HepG2 (cell line): ENCODE measurements around the gene FRMD1. TPM values are rescaled to one million over a fixed set of nuclear protein-coding genes. Genes with fewer than 3 reads are reported as not detected.

ENCODE experiments used
- CCDC6 ChIP-seq: sonication (generic); formaldehyde crosslinking; IDR thresholded peaks from 2 replicates; pipeline ENCODE4 v1.8.1; 2022; ENCODE audit warnings: mild to moderate bottlenecking, missing genetic modification reagents, moderate library complexity
- EZH2 ChIP-seq: conservative IDR thresholded peaks from 2 replicates; pipeline ENCODE4 v1.6.1; 2012; ENCODE audit warnings: mild to moderate bottlenecking, low read depth, low read length, moderate library complexity
- FOXO1 ChIP-seq: sonication (generic); formaldehyde crosslinking; IDR thresholded peaks from 2 replicates; pipeline ENCODE4 v1.4.0; 2020; ENCODE audit warnings: missing genetic modification reagents
- KDM5A ChIP-seq: fragments of 200-600 bp; sonication (generic); IDR thresholded peaks from 2 replicates; pipeline ENCODE4 v1.7.0; 2018; ENCODE audit warnings: antibody characterized with exemption, mild to moderate bottlenecking, low read length, borderline replicate concordance
- MIER2 ChIP-seq: IDR thresholded peaks from 2 replicates; pipeline ENCODE4 v1.6.1; 2016; ENCODE audit warnings: missing biosample characterization, missing genetic modification reagents
- MZF1 ChIP-seq: sonication (generic); formaldehyde crosslinking; IDR thresholded peaks from 2 replicates; pipeline ENCODE4 v1.8.1; 2023; ENCODE audit warnings: mild to moderate bottlenecking, missing genetic modification reagents, borderline replicate concordance
- POLR2AphosphoS2 ChIP-seq: IDR thresholded peaks from 2 replicates; pipeline ENCODE4 v1.6.1; 2011; ENCODE audit warnings: low read depth, low read length, improper control_type of control experiment
- SALL1 ChIP-seq: sonication (generic); formaldehyde crosslinking; IDR thresholded peaks from 2 replicates; pipeline ENCODE4 v1.8.0; 2022; ENCODE audit warnings: mild to moderate bottlenecking, missing genetic modification reagents
- SATB2 ChIP-seq: sonication (generic); formaldehyde crosslinking; IDR thresholded peaks from 2 replicates; pipeline ENCODE4 v1.5.0; 2020; ENCODE audit warnings: missing genetic modification reagents
- SOX5 ChIP-seq: IDR thresholded peaks from 2 replicates; pipeline ENCODE4 v1.6.1; 2016; ENCODE audit warnings: borderline replicate concordance
- ZFAT ChIP-seq: sonication (generic); formaldehyde crosslinking; conservative IDR thresholded peaks from 2 replicates; pipeline ENCODE4 v1.8.1; 2023; ENCODE audit warnings: missing genetic modification reagents, inconsistent platforms
- ZFX ChIP-seq: sonication (generic); formaldehyde crosslinking; IDR thresholded peaks from 2 replicates; pipeline ENCODE4 v1.4.0; 2020; ENCODE audit warnings: mild to moderate bottlenecking, low read depth, missing genetic modification reagents, moderate library complexity
- ZNF10 ChIP-seq: sonication (generic); formaldehyde crosslinking; IDR thresholded peaks from 2 replicates; pipeline ENCODE4 v1.4.0; 2020; ENCODE audit warnings: mild to moderate bottlenecking, low read depth, missing genetic modification reagents, borderline replicate concordance
- ZNF562 ChIP-seq: sonication (generic); formaldehyde crosslinking; IDR thresholded peaks from 2 replicates; pipeline ENCODE4 v1.8.0; 2022; ENCODE audit warnings: missing genetic modification reagents, borderline replicate concordance
- ZNF567 ChIP-seq: sonication (generic); formaldehyde crosslinking; IDR thresholded peaks from 2 replicates; pipeline ENCODE4 v1.8.1; 2023; ENCODE audit warnings: mild to moderate bottlenecking, missing genetic modification reagents, borderline replicate concordance
- ZNF747 ChIP-seq: sonication (generic); formaldehyde crosslinking; IDR thresholded peaks from 2 replicates; pipeline ENCODE4 v1.8.1; 2023; ENCODE audit warnings: missing genetic modification reagents, mild to moderate bottlenecking, borderline replicate concordance
- polyA plus RNA-seq, 8 experiments: library from polyadenylated mRNA; depleted of rRNA in 3 of 8; stranded (reverse) in 7 of 8; unstranded in 1 of 8; fragments of >200 nt; fragmentation: Illumina TruSeq in 4 of 8; extraction: Trizol in 4 of 8; gene quantifications; 2 replicates each; pipeline versions ENCODE4 v1.2.1 to v1.2.3, GENCODE V29; 2011 to 2016; ENCODE audit warnings: low read depth in 4 of 8, missing spikeins in 1 of 8, mixed read lengths in 1 of 8; ENCODE audit not compliant: insufficient read depth in 1 of 8
- total RNA-seq, 5 experiments: library from RNA; depleted of rRNA; stranded (reverse); fragments of >200 nt; fragmentation: Illumina TruSeq; extraction: Trizol; gene quantifications; 2 replicates each; pipeline ENCODE4 v1.2.3, GENCODE V29; 2016; ENCODE audit warnings: low read depth in 1 of 5
- TF ChIP-seq, protein P1 (sequence below): sonication (generic); formaldehyde crosslinking; IDR thresholded peaks from 2 replicates; pipeline ENCODE4 v1.8.0; 2022; ENCODE audit warnings: mild to moderate bottlenecking, missing genetic modification reagents, moderate library complexity
- TF ChIP-seq, protein P2 (sequence below): sonication (generic); formaldehyde crosslinking; IDR thresholded peaks from 2 replicates; pipeline ENCODE4 v1.5.1; 2020; ENCODE audit warnings: missing genetic modification reagents, mild to moderate bottlenecking, borderline replicate concordance
- TF ChIP-seq, protein P3 (sequence below): IDR thresholded peaks from 2 replicates; pipeline ENCODE4 v1.6.1; 2016; ENCODE audit warnings: low read depth, missing genetic modification reagents, missing compliant biosample characterization
- TF ChIP-seq, protein P4 (sequence below): sonication (generic); formaldehyde crosslinking; conservative IDR thresholded peaks from 2 replicates; pipeline ENCODE4 v1.4.0; 2020; ENCODE audit warnings: mild to moderate bottlenecking, missing genetic modification reagents, moderate library complexity

Gene FRMD1
- total and polyA plus RNA-seq, 2 of the 13 experiments (the other 11 are each of a cell fraction or from before 2014, with no cell fraction given) = 0.01 TPM; not detected in 1

DNA sequence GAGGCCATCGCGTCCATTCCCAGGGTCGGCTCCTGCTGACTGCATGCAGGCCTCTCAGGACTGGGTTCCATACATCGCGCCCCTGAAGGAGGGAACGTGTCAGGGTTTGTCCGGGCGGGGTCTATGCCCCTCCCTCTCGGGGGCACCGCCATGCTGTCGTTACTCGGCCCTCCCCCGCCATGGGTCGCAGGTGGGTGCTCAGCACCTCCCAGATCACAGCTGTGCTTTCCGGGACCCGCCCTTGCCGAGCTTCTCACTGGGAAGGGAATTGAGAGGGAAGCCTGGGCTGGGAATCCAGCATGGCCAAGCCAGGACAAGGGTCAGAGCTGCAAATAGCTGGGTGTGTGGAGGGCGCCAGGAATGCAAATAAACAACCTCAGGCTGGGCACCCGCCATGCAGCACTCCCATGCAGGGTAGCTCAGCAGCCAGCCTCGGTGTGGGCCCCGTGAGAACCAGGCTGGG is at the start of gene FRMD1 (continued):
- TF ChIP-seq ZNF10 = no peak
- TF ChIP-seq ZFAT = no peak
- 0 out of 2 replicates have a peak, but pooled peaks have one; percentile 16 for TF ChIP-seq SOX5
- TF ChIP-seq EZH2 = 0 out of 2 replicates have a peak, but pooled peaks have one; percentile 56
- TF ChIP-seq, protein P1, sequence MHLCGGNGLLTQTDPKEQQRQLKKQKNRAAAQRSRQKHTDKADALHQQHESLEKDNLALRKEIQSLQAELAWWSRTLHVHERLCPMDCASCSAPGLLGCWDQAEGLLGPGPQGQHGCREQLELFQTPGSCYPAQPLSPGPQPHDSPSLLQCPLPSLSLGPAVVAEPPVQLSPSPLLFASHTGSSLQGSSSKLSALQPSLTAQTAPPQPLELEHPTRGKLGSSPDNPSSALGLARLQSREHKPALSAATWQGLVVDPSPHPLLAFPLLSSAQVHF (CRISPR knock-in tag) = no peak
- TF ChIP-seq CCDC6 (CRISPR knock-in tag) = no peak
- TF ChIP-seq ZNF562 (CRISPR knock-in tag) = no peak
- TF ChIP-seq MIER2 (CRISPR knock-in tag) = no peak
- TF ChIP-seq POLR2AphosphoS2 = no peak
- TF ChIP-seq SATB2 = no peak
- TF ChIP-seq, protein P2, sequence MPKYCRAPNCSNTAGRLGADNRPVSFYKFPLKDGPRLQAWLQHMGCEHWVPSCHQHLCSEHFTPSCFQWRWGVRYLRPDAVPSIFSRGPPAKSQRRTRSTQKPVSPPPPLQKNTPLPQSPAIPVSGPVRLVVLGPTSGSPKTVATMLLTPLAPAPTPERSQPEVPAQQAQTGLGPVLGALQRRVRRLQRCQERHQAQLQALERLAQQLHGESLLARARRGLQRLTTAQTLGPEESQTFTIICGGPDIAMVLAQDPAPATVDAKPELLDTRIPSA (CRISPR knock-in tag) = 0 out of 2 replicates have a peak, but pooled peaks have one; percentile 72
- no peak for TF ChIP-seq KDM5A
- peak; percentile 54; the same call in 1 of the 2 replicates for TF ChIP-seq FOXO1 (CRISPR knock-in tag)
- no peak for TF ChIP-seq MZF1 (CRISPR knock-in tag)
- TF ChIP-seq SALL1 (CRISPR knock-in tag) = peak; percentile 37; the same call in 1 of the 2 replicates
- TF ChIP-seq ZNF567 (CRISPR knock-in tag) = peak; percentile 53; the same call in 1 of the 2 replicates
- TF ChIP-seq, protein P3, sequence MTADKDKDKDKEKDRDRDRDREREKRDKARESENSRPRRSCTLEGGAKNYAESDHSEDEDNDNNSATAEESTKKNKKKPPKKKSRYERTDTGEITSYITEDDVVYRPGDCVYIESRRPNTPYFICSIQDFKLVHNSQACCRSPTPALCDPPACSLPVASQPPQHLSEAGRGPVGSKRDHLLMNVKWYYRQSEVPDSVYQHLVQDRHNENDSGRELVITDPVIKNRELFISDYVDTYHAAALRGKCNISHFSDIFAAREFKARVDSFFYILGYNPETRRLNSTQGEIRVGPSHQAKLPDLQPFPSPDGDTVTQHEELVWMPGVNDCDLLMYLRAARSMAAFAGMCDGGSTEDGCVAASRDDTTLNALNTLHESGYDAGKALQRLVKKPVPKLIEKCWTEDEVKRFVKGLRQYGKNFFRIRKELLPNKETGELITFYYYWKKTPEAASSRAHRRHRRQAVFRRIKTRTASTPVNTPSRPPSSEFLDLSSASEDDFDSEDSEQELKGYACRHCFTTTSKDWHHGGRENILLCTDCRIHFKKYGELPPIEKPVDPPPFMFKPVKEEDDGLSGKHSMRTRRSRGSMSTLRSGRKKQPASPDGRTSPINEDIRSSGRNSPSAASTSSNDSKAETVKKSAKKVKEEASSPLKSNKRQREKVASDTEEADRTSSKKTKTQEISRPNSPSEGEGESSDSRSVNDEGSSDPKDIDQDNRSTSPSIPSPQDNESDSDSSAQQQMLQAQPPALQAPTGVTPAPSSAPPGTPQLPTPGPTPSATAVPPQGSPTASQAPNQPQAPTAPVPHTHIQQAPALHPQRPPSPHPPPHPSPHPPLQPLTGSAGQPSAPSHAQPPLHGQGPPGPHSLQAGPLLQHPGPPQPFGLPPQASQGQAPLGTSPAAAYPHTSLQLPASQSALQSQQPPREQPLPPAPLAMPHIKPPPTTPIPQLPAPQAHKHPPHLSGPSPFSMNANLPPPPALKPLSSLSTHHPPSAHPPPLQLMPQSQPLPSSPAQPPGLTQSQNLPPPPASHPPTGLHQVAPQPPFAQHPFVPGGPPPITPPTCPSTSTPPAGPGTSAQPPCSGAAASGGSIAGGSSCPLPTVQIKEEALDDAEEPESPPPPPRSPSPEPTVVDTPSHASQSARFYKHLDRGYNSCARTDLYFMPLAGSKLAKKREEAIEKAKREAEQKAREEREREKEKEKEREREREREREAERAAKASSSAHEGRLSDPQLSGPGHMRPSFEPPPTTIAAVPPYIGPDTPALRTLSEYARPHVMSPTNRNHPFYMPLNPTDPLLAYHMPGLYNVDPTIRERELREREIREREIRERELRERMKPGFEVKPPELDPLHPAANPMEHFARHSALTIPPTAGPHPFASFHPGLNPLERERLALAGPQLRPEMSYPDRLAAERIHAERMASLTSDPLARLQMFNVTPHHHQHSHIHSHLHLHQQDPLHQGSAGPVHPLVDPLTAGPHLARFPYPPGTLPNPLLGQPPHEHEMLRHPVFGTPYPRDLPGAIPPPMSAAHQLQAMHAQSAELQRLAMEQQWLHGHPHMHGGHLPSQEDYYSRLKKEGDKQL (CRISPR knock-in tag) = no peak
- TF ChIP-seq, protein P4, sequence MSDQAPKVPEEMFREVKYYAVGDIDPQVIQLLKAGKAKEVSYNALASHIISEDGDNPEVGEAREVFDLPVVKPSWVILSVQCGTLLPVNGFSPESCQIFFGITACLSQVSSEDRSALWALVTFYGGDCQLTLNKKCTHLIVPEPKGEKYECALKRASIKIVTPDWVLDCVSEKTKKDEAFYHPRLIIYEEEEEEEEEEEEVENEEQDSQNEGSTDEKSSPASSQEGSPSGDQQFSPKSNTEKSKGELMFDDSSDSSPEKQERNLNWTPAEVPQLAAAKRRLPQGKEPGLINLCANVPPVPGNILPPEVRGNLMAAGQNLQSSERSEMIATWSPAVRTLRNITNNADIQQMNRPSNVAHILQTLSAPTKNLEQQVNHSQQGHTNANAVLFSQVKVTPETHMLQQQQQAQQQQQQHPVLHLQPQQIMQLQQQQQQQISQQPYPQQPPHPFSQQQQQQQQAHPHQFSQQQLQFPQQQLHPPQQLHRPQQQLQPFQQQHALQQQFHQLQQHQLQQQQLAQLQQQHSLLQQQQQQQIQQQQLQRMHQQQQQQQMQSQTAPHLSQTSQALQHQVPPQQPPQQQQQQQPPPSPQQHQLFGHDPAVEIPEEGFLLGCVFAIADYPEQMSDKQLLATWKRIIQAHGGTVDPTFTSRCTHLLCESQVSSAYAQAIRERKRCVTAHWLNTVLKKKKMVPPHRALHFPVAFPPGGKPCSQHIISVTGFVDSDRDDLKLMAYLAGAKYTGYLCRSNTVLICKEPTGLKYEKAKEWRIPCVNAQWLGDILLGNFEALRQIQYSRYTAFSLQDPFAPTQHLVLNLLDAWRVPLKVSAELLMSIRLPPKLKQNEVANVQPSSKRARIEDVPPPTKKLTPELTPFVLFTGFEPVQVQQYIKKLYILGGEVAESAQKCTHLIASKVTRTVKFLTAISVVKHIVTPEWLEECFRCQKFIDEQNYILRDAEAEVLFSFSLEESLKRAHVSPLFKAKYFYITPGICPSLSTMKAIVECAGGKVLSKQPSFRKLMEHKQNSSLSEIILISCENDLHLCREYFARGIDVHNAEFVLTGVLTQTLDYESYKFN (CRISPR knock-in tag) = 0 out of 2 replicates have a peak, but pooled peaks have one; percentile 26
- 0 out of 2 replicates have a peak, but pooled peaks have one; percentile 35 for TF ChIP-seq ZNF747 (CRISPR knock-in tag)
- TF ChIP-seq ZFX = 0 out of 2 replicates have a peak, but pooled peaks have one; percentile 16
